Esophagus muscularis mucosa (tissue), 4 donors: ENCODE results near the gene EPS8L3. TPM values are rescaled to one million over a fixed set of nuclear protein-coding genes. Genes with fewer than 3 reads are reported as not detected.
"Not testable (repeated sequence)": the region's sequence is repeated elsewhere in the genome, so short reads cannot be mapped to it uniquely, and the experiment has no call there.

Experiments used
- DNase-seq: peaks from one replicate; pipeline ENCODE4 v3.0.0-alpha.2; 2017; ENCODE audit errors: extremely low spot score
- H3K27ac ChIP-seq, 4 donors: fragments of 200-600 bp; sonication (generic); replicated peaks in 1 of 4; 1 replicate in 3 of 4; 2 replicates in 1 of 4; pipeline ENCODE4 v1.5.1; 2016 to 2019; ENCODE audit warnings: mild to moderate bottlenecking in 1 of 4
- H3K27me3 ChIP-seq, 4 donors: fragments of 200-600 bp; sonication (generic); one replicate each; pipeline versions ENCODE4 v1.5.1 to v1.6.0; 2016 to 2019
- H3K36me3 ChIP-seq, 4 donors: fragments of 200-600 bp; sonication (generic); one replicate each; pipeline ENCODE4 v1.5.1; 2016 to 2019
- H3K4me1 ChIP-seq, 4 donors: fragments of 200-600 bp; sonication (generic); one replicate each; pipeline ENCODE4 v1.5.1; 2016 to 2019
- H3K4me3 ChIP-seq, 4 donors: fragments of 200-600 bp; sonication (generic); 1 replicate in 2 of 4; 2 replicates in 2 of 4; pipeline ENCODE4 v1.5.1; 2016 to 2019; ENCODE audit warnings: mild to moderate bottlenecking in 4 of 4, moderate library complexity in 1 of 4
- H3K9me3 ChIP-seq, 4 donors: fragments of 200-600 bp; sonication (generic); 1 replicate in 3 of 4; 2 replicates in 1 of 4; pipeline ENCODE4 v1.5.1; 2016 to 2019
- EP300 ChIP-seq: sonication (generic); formaldehyde crosslinking; IDR thresholded peaks from one replicate; pipeline ENCODE4 v1.6.1; 2017; ENCODE audit warnings: antibody characterized with exemption
- POLR2A ChIP-seq: fragments of 450-650 bp; IDR thresholded peaks from one replicate; pipeline ENCODE4 v1.6.1; 2017; ENCODE audit warnings: antibody characterized with exemption, moderate library complexity, mild to moderate bottlenecking, low read depth
- POLR2AphosphoS5 ChIP-seq, 2 donors: sonication (generic); formaldehyde crosslinking; IDR thresholded peaks; one replicate each; pipeline ENCODE4 v1.6.1; 2017; ENCODE audit warnings: antibody characterized with exemption in 2 of 2
- WGBS: methylation state at CpG from one replicate; pipeline ENCODE4 v1.1.5; 2018; 5-methylcytosine and 5-hydroxymethylcytosine counted together
- intact Hi-C: fragments of 100-400 bp; cut with DNase I; formaldehyde crosslinking; loops from one replicate; pipeline ENCODE4 v1.15.1; 2023
- total RNA-seq, 4 donors: library from RNA; depleted of rRNA; stranded (reverse); fragments of >200 nt; gene quantifications; one replicate each; pipeline versions ENCODE4 v1.1.0 to v1.2.1, GENCODE V29; 2016
- TF ChIP-seq, protein P1 (sequence below), 3 experiments: fragments of 200-600 bp in 2 of 3; fragments of 450-650 bp in 1 of 3; sonication (generic) in 2 of 3; IDR thresholded peaks; one replicate each; pipeline ENCODE4 v1.5.1; 2017 to 2019; ENCODE audit warnings: antibody characterized with exemption in 3 of 3, mild to moderate bottlenecking in 2 of 3, moderate library complexity in 1 of 3

The EPS8L3 gene
- total RNA-seq, 4 donors from 2014 or later = 0.52 TPM; not detected in 3

DNA sequence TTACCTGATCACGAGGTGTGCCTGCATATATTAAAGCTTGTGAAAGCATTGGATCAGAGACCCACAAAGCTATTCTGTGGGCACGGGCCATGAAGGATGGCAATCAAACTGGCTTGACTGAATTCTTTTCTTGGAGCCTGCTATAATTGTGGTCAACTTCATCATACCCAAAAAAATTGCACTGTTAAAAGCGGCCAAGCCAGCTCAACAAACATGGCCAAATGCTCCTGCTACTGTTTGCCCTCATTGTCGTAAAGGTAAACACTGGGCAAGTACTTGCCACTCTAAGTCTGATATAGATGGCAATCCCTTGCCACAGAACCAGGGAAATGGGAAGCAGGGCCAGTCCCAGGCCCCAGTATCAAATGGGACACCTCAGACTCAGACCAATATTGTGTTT, 58.3 kb downstream of the EPS8L3 start:
- Histone ChIP-seq H3K9me3 (no peaks in the 10 kb centered on the region), H3K27me3 (no peaks in the 10 kb centered on the region), H3K4me3 (no peak overlapping the region), H3K27ac (no peak overlapping the region), H3K36me3 (no peaks in the 10 kb centered on the region), H3K4me1 (no peaks in the 10 kb centered on the region)
- intact Hi-C loops = no loop called here
- WGBS = 91% methylated on average over 3 of the region's 4 CpGs
- TF ChIP-seq, protein P1, sequence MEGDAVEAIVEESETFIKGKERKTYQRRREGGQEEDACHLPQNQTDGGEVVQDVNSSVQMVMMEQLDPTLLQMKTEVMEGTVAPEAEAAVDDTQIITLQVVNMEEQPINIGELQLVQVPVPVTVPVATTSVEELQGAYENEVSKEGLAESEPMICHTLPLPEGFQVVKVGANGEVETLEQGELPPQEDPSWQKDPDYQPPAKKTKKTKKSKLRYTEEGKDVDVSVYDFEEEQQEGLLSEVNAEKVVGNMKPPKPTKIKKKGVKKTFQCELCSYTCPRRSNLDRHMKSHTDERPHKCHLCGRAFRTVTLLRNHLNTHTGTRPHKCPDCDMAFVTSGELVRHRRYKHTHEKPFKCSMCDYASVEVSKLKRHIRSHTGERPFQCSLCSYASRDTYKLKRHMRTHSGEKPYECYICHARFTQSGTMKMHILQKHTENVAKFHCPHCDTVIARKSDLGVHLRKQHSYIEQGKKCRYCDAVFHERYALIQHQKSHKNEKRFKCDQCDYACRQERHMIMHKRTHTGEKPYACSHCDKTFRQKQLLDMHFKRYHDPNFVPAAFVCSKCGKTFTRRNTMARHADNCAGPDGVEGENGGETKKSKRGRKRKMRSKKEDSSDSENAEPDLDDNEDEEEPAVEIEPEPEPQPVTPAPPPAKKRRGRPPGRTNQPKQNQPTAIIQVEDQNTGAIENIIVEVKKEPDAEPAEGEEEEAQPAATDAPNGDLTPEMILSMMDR (IDR thresholded peaks at IDR 0.05) = no peak
- TF ChIP-seq EP300 (no peak), POLR2AphosphoS5 (IDR thresholded peaks at IDR 0.05) (no peak), POLR2A (no peak)
- DNase-seq = no peak

DNA sequence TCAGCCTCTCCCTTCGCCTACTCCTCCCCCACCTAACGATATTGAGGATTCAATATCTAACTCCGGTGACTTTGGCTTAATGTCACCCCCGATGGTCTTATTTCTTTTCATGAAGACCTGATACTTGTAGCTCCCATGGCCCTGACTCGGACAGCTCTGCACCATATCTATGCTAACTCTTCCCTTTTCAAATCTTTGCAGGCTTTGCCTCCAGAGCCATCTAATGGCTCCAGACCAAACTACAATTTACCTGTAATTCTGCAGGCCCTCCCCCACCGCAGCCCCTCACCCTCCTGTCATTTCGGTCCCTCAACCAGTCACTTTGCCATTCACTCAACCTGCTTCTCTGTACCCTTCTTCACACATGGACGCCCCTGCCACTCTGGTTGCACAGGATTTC, 59.5 kb downstream of the EPS8L3 start:
- Histone ChIP-seq H3K4me3 (no peak overlapping the region), H3K9me3 (no peaks in the 10 kb centered on the region), H3K27ac (no peak overlapping the region), H3K27me3 (no peaks in the 10 kb centered on the region), H3K4me1 (no peaks in the 10 kb centered on the region), H3K36me3 (no peaks in the 10 kb centered on the region)
- intact Hi-C loops = no loop called here
- TF ChIP-seq EP300 = no peak
- TF ChIP-seq POLR2A = no peak
- no peak for TF ChIP-seq POLR2AphosphoS5 (IDR thresholded peaks at IDR 0.05)
- TF ChIP-seq, protein P1 (IDR thresholded peaks at IDR 0.05) = no peak
- 73% methylated on average over 8 of the region's 8 CpGs for WGBS
- DNase-seq = no peak

DNA sequence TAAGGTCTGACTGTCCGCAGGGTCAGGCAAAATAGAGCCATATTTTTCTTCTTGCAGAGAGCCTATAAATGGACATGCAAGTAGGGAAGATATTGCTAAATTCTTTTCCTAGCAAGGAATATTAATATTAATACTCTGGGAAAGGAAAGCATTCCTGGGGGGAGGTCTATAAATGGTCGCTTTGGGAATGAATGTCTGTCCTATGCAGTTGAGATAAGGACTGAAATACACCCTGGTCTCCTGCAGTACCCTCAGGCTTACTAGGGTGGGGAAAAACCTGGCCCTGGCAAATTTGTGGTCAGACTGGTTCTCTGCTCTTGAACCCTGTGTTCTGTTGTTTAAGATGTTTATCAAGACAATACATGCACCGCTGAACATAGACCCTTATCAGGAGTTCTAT, 60.8 kb downstream of the EPS8L3 start:
- H3K9me3 ChIP-seq, H3K36me3 ChIP-seq, DNase-seq, intact Hi-C loops, H3K27me3 ChIP-seq, H3K4me3 ChIP-seq, H3K4me1 ChIP-seq, H3K27ac ChIP-seq: not testable (repeated sequence)
- 100% methylated on average over 3 of the region's 3 CpGs for WGBS

Other genes with a start within 250 kb of the EPS8L3 start
- gene GPR61, start 224.1 kb downstream of the EPS8L3 start, total RNA-seq = not detected
- gene GNAI3, start 215.3 kb downstream of the EPS8L3 start, total RNA-seq = 1 to 10 TPM; 5.9 to 7.2 (median 6.6) TPM
- gene GNAT2, start 144.3 kb downstream of the EPS8L3 start, total RNA-seq = under 1 TPM in 1 of 4 donors, not detected in 3; 0.33 TPM
- gene AMPD2, start 144.1 kb downstream of the EPS8L3 start, total RNA-seq = 10 to 100 TPM; 23.7 to 38.8 (median 33.2) TPM
- gene GSTM4, start 107.8 kb downstream of the EPS8L3 start, total RNA-seq = 10 to 100 TPM; 33.1 to 43.1 (median 39.1) TPM
- gene GSTM2, start 95.9 kb downstream of the EPS8L3 start, total RNA-seq = 10 to 100 TPM; 19.9 to 59.0 (median 39.3) TPM
- 10 to 100 TPM in 1 of 4 donors, not detected in 3; 23.1 TPM for gene GSTM1, start 76.1 kb downstream of the EPS8L3 start, total RNA-seq
- gene GSTM5, start 51.7 kb downstream of the EPS8L3 start, total RNA-seq = 1 to 10 TPM; 4.2 to 7.6 (median 6.0) TPM
- 100 to 1,000 TPM in 1 of 4 donors, 10 to 100 TPM in 3; 64.6 to 111 (median 76.9) TPM for gene GSTM3, start 22.9 kb downstream of the EPS8L3 start, total RNA-seq
- gene CSF1, start 146.9 kb upstream of the EPS8L3 start, total RNA-seq = 10 to 100 TPM; 27.0 to 92.6 (median 48.1) TPM
- 100 to 1,000 TPM in 1 of 4 donors, 10 to 100 TPM in 3; 72.1 to 111 (median 91.0) TPM for gene AHCYL1, start 220.8 kb upstream of the EPS8L3 start, total RNA-seq